Chondrocyte (in vitro differentiated cells): ENCODE results near the gene ANAPC2. TPM values are rescaled to one million over a fixed set of nuclear protein-coding genes. Genes with fewer than 3 reads are reported as not detected.
A peak's percentile ranks its signal among the peaks of the same experiment; 100 is the strongest.
"Not testable (repeated sequence)": the region's sequence is repeated elsewhere in the genome, so short reads cannot be mapped to it uniquely, and the experiment has no call there.

Source experiments
- DNase-seq: peaks from one replicate; pipeline ENCODE4 v3.0.0; 2021; ENCODE audit warnings: mixed read lengths, low spot score
- H3K27ac Mint-ChIP-seq: one replicate; pipeline ENCODE4 v1.8.0; 2021; ENCODE audit warnings: mild to moderate bottlenecking, moderate library complexity, mixed read lengths; ENCODE audit not compliant: unreplicated experiment
- H3K27me3 Mint-ChIP-seq: 2 replicates; pipeline ENCODE4 v1.8.0; 2021; ENCODE audit warnings: low read depth, mixed read lengths
- H3K36me3 Mint-ChIP-seq: 2 replicates; pipeline ENCODE4 v1.8.0; 2021; ENCODE audit warnings: low read depth, mixed read lengths
- H3K4me1 Mint-ChIP-seq: 2 replicates; pipeline ENCODE4 v1.8.0; 2021; ENCODE audit warnings: low read depth, mild to moderate bottlenecking, mixed read lengths
- H3K4me3 Mint-ChIP-seq: one replicate; pipeline ENCODE4 v1.8.0; 2021; ENCODE audit warnings: mild to moderate bottlenecking, moderate library complexity, mixed read lengths; ENCODE audit not compliant: unreplicated experiment
- H3K9me3 Mint-ChIP-seq: 2 replicates; pipeline ENCODE4 v1.8.0; 2021; ENCODE audit warnings: low read depth, mixed read lengths
- total RNA-seq: library from RNA; stranded (reverse); gene quantifications from 3 replicates; pipeline ENCODE4 v1.2.1, GENCODE V29; 2021
- TF ChIP-seq, protein P1 (sequence below): fragments of 200-600 bp; sonication (generic); IDR thresholded peaks from 2 replicates; pipeline ENCODE4 v1.5.0; 2021; ENCODE audit warnings: antibody characterized with exemption, mild to moderate bottlenecking, moderate library complexity

ANAPC2 gene
- total RNA-seq, 1 donor from 2014 or later = 41.0 TPM

DNA sequence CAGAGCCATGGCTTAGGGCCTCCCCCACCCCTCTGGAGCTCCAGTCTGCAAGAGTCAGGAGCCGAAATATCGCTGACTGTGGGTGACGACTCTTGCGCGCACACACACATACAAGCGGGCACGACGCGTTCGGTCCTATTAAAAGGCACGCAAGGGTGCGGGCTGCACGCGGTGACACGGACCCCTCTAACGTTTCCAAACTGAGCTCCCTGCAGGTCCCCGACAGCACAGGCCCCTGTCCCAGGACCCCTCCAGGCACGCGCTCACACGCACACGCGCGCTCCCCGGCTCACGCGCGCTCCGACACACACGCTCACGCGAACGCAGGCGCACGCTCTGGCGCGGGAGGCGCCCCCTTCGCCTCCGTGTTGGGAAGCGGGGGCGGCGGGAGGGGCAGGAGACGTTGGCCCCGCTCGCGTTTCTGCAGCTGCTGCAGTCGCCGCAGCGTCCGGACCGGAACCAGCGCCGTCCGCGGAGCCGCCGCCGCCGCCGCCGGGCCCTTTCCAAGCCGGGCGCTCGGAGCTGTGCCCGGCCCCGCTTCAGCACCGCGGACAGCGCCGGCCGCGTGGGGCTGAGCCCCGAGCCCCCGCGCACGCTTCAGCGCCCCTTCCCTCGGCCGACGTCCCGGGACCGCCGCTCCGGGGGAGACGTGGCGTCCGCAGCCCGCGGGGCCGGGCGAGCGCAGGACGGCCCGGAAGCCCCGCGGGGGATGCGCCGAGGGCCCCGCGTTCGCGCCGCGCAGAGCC is 49.5 kb downstream of the ANAPC2 start, which contains the start of gene GRIN1:
TSS of gene GRIN1 (plus strand) at position 433 of the 746 bp plus-strand sequence. CDS start 333 bp downstream, outside the sequence.
- Mint-ChIP-seq H3K27ac (no peak within 1 kb of the TSS), H3K36me3 (no peaks in the 10 kb centered on the region), H3K27me3 (peaks cover 41% of the 10 kb centered on the region), H3K4me3 (no peak within 1 kb of the TSS), H3K9me3 (no peaks in the 10 kb centered on the region), H3K4me1 (no peaks in the 10 kb centered on the region)
- peak; percentile 77 for DNase-seq
- TF ChIP-seq, protein P1, sequence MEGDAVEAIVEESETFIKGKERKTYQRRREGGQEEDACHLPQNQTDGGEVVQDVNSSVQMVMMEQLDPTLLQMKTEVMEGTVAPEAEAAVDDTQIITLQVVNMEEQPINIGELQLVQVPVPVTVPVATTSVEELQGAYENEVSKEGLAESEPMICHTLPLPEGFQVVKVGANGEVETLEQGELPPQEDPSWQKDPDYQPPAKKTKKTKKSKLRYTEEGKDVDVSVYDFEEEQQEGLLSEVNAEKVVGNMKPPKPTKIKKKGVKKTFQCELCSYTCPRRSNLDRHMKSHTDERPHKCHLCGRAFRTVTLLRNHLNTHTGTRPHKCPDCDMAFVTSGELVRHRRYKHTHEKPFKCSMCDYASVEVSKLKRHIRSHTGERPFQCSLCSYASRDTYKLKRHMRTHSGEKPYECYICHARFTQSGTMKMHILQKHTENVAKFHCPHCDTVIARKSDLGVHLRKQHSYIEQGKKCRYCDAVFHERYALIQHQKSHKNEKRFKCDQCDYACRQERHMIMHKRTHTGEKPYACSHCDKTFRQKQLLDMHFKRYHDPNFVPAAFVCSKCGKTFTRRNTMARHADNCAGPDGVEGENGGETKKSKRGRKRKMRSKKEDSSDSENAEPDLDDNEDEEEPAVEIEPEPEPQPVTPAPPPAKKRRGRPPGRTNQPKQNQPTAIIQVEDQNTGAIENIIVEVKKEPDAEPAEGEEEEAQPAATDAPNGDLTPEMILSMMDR = no peak

DNA sequence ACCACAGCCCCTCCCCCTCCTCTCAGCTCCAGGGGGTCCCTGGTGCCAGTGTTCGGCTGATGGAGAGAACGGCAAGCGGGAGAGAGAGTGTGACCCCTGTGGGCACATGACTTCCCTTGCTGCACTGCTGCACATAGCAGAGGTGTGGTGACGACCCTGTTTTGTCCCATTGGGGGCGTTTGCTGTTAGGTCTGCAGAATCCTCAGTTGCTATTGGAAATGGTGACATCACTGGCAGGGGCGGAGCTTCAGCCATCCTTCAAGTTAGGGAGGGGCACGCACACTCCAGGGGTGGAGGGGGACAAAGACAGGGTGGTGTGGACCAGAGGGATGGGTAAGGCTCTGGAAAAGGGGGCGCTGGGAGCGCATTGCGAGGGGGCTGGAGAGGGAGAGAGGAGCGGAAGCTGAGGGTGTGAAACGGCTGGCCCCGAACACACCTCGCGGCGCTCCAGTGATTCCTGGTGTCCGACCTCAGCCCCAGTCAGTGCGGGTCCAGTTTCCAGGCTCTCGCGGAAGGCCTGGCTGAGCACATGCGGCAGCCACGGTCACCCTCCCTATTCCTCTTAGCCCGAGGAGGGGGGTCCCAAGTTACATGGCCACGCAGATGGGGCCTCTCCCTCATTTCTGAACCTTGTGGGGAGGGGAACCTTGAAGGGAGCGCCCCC is 50.2 kb downstream of the ANAPC2 start:
- Mint-ChIP-seq H3K27me3 (peaks cover 37% of the 10 kb centered on the region), H3K9me3 (no peaks in the 10 kb centered on the region), H3K4me1 (no peaks in the 10 kb centered on the region), H3K27ac (no peak overlapping the region), H3K36me3 (no peaks in the 10 kb centered on the region), H3K4me3 (no peak overlapping the region)
- TF ChIP-seq, protein P1 = no peak
- peak; percentile 75 for DNase-seq

DNA sequence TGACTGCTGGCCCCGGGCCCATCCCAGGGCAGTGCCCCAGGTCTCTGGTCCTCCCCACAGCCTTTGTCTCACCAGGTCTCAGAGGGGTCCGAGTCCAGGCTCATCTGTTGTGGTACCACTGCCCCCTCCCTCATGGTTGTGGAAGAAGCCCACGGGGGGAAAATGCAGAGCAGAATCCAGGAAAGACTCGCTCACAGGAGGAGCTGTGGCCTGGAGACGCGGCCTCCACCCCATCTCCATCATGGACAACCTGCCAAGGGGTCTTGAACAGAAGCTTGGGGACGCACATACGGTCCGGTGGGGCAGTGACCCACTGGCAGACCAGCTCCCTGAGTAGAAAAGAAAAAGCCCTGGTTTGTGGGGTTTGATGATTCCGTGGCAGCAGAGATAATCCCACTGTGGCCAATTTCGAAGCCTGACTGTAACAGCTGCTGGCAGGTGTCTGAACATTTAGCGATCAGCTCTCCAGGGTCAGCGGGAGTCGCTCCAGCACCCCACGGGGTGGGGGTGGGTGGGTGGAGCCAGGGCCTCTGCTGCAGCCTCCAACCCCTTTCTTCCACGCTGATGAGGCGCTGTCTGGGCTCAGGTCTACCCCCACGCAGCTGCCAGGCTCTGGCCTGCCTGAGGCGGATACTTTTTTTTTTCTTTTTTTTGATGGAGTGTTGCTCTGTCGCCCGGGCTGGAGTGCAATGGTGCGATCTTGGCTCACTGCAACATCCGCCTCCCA is 51.3 kb downstream of the ANAPC2 start:
- no peaks in the 10 kb centered on the region for H3K4me1 Mint-ChIP-seq
- H3K4me3 Mint-ChIP-seq = no peak overlapping the region
- no peaks in the 10 kb centered on the region for H3K9me3 Mint-ChIP-seq
- peak; percentile 77 for DNase-seq
- TF ChIP-seq, protein P1 = no peak
- no peaks in the 10 kb centered on the region for H3K36me3 Mint-ChIP-seq
- peaks cover 34% of the 10 kb centered on the region for H3K27me3 Mint-ChIP-seq
- H3K27ac Mint-ChIP-seq = no peak overlapping the region

DNA sequence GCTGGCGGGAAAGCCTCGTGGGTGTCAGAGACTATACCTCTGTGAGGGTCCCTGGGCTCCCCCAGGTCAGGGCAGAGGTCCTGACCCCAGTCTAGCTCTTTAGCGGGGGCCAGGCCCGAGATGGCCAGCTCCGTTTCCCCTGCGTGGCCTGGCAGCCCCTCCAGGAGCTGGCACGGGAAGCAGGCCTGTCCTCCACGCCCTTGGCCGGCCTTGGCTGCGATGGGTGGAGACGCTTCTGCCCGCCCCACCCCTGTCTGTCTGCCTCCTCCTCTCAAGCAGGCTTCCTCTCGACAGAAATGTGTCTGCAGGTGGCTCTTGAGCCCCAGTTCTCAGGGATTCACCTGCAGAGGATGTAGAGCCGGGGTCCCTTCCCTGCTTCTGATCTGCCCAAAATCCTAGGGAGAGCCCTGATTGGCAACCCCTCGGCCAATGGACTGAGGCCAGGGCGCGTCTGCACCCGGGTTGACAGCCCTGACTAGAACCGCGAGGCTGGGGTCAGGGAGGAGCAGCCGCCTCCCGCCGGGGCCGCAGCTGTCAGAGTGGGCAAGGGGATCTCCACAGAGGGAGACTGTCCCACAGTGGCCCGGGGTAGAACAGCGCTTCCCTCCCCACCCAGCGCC is 52.0 kb downstream of the ANAPC2 start:
- TF ChIP-seq, protein P1 = no peak
- Mint-ChIP-seq H3K36me3 (no peaks in the 10 kb centered on the region), H3K4me3 (no peak overlapping the region), H3K4me1 (no peaks in the 10 kb centered on the region), H3K9me3 (no peaks in the 10 kb centered on the region), H3K27me3 (peaks cover 31% of the 10 kb centered on the region), H3K27ac (no peak overlapping the region)
- DNase-seq = peak; percentile 79

DNA sequence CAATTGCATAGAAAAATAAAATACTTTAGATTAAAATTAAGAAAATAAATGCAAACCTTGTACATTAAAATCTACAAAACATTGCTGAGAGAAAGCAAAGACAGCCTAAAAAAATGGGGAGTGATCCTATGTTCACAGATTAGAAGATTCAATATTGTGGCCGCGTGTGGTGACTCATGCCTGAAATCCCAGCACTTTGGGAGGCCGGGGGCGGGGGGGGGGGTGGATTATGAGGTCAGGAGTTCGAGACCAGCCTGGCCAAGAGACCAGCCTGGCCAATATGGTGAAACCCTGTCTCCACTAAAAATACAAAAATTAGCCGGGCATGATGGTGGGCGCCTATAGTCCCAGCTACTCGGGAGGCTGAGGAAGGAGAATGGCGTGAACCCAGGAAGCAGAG is 53.2 kb downstream of the ANAPC2 start:
- not testable (repeated sequence) for H3K4me3 Mint-ChIP-seq, H3K4me1 Mint-ChIP-seq, H3K27ac Mint-ChIP-seq, H3K36me3 Mint-ChIP-seq, H3K9me3 Mint-ChIP-seq, DNase-seq
- peaks cover 22% of the 10 kb centered on the region for H3K27me3 Mint-ChIP-seq
